Measurements from ENCODE around the gene ASS1. TPM values are rescaled to one million over a fixed set of nuclear protein-coding genes. Genes with fewer than 3 reads are reported as not detected.

ASS1 gene
- total RNA-seq, 4 donors from 2014 or later: 46.7 to 131 (median 94.4) TPM

DNA sequence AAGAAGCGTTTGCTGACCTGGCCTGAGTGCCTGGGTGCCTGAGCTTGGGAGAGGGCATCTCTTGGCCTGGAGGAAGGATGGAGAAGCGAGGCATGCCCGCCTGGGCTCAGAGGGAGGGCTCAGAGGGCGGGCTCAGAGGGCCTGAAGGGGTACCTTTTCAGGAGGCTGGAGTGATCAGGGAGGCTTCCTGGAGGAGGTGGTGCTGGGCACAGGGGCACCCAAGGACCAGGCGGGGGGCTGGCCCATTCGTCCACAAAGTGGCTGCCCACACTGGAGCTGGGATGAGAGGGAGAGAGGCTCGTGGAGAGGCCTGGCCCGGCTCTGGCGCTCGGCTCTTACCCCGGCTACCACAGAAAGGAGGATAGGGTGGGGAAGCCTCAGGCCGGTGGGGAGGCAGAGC lies 32.8 kb downstream of the ASS1 start:
- Histone ChIP-seq H3K9me3 (no peaks in the 10 kb centered on the region), H3K4me1 (no peaks in the 10 kb centered on the region), H3K27me3 (no peaks in the 10 kb centered on the region), H3K36me3 (peaks cover 0 to 67% of the 10 kb centered on the region in 2 donors), H3K27ac (no peak overlapping the region), H3K4me3 (no peak overlapping the region)
- WGBS, 2 donors (ENCODE audit: low coverage in 1 of 2): no CpG with 5 or more reads among the region's 12 CpGs
- TF ChIP-seq POLR2A (IDR thresholded peaks at IDR 0.05): no peak
- no peak for ATAC-seq

DNA sequence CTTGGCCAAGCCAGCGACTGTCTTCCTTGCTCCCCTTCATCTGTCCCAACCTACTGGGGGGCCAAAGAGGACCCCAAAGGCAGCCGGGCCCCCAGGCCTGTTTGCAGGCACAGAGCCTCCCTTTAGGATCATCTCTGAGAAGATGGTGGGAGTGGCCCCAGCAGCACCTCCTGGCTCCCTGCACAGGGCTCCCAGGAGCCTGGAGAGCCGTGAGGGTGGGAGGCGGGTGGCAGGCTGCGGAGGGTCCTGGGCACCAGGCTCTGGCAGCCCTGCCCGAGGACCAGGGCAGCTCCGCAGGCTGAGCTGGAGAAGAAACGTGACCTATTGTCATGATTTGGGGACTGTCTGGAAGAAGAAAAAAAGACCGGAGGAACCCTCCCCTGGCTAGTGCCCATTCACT lies 33.4 kb downstream of the ASS1 start:
- no peak for ATAC-seq
- H3K4me3 ChIP-seq: no peak overlapping the region
- no peak overlapping the region for H3K27ac ChIP-seq
- no peaks in the 10 kb centered on the region for H3K9me3 ChIP-seq
- TF ChIP-seq EP300 (IDR thresholded peaks at IDR 0.05): no peak
- TF ChIP-seq, protein P1, sequence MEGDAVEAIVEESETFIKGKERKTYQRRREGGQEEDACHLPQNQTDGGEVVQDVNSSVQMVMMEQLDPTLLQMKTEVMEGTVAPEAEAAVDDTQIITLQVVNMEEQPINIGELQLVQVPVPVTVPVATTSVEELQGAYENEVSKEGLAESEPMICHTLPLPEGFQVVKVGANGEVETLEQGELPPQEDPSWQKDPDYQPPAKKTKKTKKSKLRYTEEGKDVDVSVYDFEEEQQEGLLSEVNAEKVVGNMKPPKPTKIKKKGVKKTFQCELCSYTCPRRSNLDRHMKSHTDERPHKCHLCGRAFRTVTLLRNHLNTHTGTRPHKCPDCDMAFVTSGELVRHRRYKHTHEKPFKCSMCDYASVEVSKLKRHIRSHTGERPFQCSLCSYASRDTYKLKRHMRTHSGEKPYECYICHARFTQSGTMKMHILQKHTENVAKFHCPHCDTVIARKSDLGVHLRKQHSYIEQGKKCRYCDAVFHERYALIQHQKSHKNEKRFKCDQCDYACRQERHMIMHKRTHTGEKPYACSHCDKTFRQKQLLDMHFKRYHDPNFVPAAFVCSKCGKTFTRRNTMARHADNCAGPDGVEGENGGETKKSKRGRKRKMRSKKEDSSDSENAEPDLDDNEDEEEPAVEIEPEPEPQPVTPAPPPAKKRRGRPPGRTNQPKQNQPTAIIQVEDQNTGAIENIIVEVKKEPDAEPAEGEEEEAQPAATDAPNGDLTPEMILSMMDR (IDR thresholded peaks at IDR 0.05): no peak
- 100% methylated on average over 2 of the region's 9 CpGs; no CpG with 5 or more reads in 1 of the 2 donors for WGBS, 2 donors (ENCODE audit: low coverage in 1 of 2)
- H3K36me3 ChIP-seq: peaks cover 0 to 61% of the 10 kb centered on the region in 2 donors
- no peaks in the 10 kb centered on the region for H3K4me1 ChIP-seq
- H3K27me3 ChIP-seq: no peaks in the 10 kb centered on the region

DNA sequence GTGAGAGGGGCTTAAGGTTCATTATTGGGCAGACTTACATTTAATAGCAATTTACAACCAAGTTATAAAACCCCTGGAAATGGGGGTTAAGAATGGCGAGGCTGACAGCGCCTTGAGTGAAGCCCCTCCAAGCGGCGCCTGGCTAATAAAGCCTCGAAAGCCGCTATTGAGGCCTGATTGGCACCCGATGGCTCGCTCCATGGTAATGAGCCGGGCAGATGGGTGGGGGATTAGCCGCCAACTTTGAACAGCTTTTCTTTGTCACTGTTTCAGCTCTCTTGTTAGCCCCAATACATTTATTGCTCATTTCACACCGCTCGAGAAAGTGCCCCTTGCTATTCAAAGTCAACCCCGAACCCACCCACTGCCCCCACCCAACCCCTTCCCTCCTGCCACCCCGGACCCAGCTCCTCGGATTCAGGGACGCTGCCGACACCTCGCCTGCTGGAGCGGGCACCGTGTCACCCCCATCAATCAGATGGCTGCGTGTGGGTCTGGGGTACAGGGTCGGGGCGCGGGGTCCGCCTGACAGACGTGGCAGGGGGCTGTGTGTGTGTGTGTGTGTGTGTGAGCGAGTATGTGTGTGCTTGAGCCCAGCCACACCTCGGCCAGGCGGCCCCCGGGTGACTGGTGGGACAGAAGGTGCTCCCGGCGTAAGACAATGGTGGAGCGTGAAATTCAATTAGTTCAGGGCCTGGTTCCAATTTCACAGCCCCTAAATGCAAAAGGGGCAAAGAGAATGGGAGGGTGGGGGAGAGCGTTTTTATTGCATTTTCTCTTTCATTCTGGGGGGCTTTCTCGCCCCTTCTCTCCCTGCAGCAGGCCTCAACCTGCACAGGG lies 34.2 kb downstream of the ASS1 start:
- Histone ChIP-seq H3K27ac (no peak overlapping the region), H3K9me3 (no peaks in the 10 kb centered on the region), H3K4me3 (no peak overlapping the region), H3K36me3 (peaks cover 0 to 65% of the 10 kb centered on the region in 2 donors), H3K4me1 (no peaks in the 10 kb centered on the region), H3K27me3 (no peaks in the 10 kb centered on the region)
- ATAC-seq: no peak
- TF ChIP-seq, protein P1 (IDR thresholded peaks at IDR 0.05): no peak
- TF ChIP-seq POLR2AphosphoS5 (IDR thresholded peaks at IDR 0.05) (no peak), POLR2A (IDR thresholded peaks at IDR 0.05) (no peak), EP300 (IDR thresholded peaks at IDR 0.05) (no peak)
- WGBS, 2 donors (ENCODE audit: low coverage in 1 of 2): 87 to 90% methylated on average over 2 to 16 of the region's 35 CpGs

DNA sequence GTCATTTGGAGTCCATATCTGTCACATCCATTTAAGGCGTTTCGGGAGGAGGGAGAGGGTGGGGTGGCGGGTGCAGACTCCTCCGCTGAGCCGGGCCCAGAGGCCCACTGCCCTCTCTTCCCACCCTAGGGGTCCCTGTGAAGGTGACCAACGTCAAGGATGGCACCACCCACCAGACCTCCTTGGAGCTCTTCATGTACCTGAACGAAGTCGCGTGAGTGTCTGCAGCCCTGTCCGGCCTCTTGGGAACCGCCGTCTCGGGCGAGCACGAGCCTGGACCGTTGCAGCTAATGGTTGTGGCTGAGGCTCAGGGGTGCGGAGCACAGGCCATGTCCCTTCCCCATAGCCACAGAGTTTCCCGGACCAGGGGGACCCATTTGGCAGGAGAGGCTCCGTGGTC lies 34.8 kb downstream of the ASS1 start:
- 80% methylated on average over 1 of the region's 19 CpGs; no CpG with 5 or more reads in 1 of the 2 donors for WGBS, 2 donors (ENCODE audit: low coverage in 1 of 2)
- H3K27ac ChIP-seq: no peak overlapping the region
- H3K36me3 ChIP-seq: peaks cover 0 to 65% of the 10 kb centered on the region in 2 donors
- no peaks in the 10 kb centered on the region for H3K4me1 ChIP-seq
- no peak overlapping the region for H3K4me3 ChIP-seq
- no peak for TF ChIP-seq EP300 (IDR thresholded peaks at IDR 0.05)
- TF ChIP-seq, protein P1 (IDR thresholded peaks at IDR 0.05): no peak
- TF ChIP-seq POLR2AphosphoS5 (IDR thresholded peaks at IDR 0.05): no peak
- no peak for TF ChIP-seq POLR2A (IDR thresholded peaks at IDR 0.05)
- H3K9me3 ChIP-seq: no peaks in the 10 kb centered on the region
- no peak for ATAC-seq
- no peaks in the 10 kb centered on the region for H3K27me3 ChIP-seq

DNA sequence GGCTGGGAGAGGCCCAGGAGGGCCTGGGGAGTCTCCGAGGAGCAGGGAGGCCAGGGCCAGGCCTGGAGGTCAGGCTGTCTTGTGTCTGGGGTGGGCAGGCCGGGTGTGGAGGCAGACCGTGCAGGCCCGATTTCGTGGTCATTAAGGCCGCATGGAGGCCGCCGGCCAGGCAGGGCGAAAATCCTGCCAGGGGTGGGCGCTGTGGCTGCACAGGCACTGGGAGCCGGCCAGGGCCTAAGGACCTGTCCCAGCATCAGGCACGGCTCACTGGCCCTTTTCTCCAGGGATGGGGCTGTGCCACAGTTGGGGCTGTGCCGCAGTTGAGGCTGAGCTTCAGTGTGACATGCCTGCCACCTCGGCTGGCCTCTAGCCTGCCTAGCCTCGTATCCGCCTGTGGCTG lies 35.9 kb downstream of the ASS1 start:
- WGBS, 2 donors (ENCODE audit: low coverage in 1 of 2): 77 to 89% methylated on average over 6 of the region's 16 CpGs
- no peak overlapping the region for H3K4me3 ChIP-seq

More for the DNA sequence above, 35.9 kb downstream of the ASS1 start:
- Histone ChIP-seq H3K9me3 (no peaks in the 10 kb centered on the region), H3K27me3 (no peaks in the 10 kb centered on the region), H3K36me3 (peaks cover 0 to 73% of the 10 kb centered on the region in 2 donors), H3K4me1 (no peaks in the 10 kb centered on the region), H3K27ac (no peak overlapping the region)
- TF ChIP-seq POLR2A (IDR thresholded peaks at IDR 0.05) (no peak), POLR2AphosphoS5 (IDR thresholded peaks at IDR 0.05) (no peak)
- TF ChIP-seq, protein P1 (IDR thresholded peaks at IDR 0.05): no peak
- ATAC-seq: no peak
